GM19324 (cell line): Measurements from ENCODE around the gene PKLR.
A peak's percentile ranks its signal among the peaks of the same experiment; 100 is the strongest.
"Not testable (repeated sequence)": the region's sequence is repeated elsewhere in the genome, so short reads cannot be mapped to it uniquely, and the experiment has no call there.

Experiments
- ATAC-seq: cut with Tn5 transposase; IDR thresholded peaks from one replicate; pipeline ENCODE4 v1.9.1; 2021; ENCODE audit warnings: mild to moderate bottlenecking, moderate library complexity; ENCODE audit not compliant: unreplicated experiment, low FRiP score

PKLR gene

DNA sequence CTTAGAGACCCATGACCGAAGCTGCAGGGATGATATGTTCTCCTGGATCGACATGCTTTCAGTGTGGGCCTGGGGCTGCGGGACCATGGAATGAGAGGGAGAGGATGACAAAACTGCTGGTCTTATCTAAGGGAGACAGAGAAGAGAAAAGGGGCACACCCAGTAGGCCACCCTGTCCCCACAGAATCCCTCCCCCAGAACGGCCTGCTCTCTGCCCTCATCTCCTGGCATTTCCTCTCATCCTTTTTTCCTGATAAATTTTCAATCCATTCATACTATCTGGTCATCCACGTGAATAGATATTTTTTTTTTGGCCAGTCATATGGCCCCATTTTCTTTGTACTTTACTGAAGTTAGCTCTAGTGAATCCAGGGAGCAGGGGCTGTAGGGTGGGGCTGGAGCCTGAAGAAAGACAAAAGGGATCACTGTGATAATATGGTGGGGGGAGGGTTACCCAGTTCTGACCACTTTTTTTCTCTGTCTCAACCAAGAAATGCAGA, at the start of gene PKLR:
Gene PKLR (minus strand): TSS at position 97 of the 500 bp plus-strand sequence. CDS start 43 bp downstream, at position 54.
- ATAC-seq, result no peak

DNA sequence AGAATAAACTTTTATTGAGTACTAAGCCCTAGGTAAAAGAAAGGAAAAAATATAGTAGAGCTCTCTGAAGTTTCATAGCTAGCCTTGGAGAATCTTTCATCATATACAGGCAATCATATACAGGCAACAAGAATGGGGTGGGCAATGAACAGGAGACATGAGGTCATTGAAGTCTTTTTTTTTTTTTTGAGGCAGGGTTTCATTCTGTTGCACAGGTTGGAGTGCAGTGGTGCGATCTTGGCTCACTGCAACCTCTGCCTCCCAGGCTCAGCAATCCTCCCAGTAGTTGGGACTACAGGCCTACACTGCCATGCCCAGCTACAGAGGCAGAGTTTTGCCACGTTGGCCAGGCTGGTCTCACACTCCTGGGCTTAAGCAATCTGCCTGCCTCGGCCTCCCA, 41.6 kb upstream of the PKLR start:
- no peak for ATAC-seq

GRCh38 chr1:155339515-155340097, 38.4 kb upstream of the PKLR start:
- ATAC-seq, result no peak

- no peak for ATAC-seq
Observed at GRCh38 chr1:155334962-155335361, 33.7 kb upstream of the PKLR start.

GRCh38 chr1:155329980-155330598, 28.9 kb upstream of the PKLR start:
- ATAC-seq, result no peak

GRCh38 chr1:155328856-155329255, 27.6 kb upstream of the PKLR start:
- not testable (repeated sequence) for ATAC-seq

DNA sequence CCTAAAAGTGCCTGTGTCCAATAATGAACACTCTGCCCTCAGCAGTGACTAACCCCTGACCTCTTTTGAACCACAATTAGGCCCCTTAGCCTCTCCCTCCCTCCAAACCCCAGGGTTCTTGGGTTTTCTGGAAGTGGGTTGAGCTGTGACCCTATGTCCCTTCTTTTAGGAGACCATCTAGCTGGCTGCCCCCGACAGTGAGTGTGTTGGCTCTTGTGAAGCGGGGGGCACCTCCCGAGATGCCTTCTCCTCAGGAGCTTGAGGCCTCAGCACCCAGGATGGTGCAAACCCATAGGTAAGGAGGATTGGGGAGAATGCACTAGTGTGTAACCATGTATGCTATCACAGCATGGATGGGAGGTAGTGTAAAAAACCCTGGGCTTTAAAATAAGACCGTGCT, 26.7 kb upstream of the PKLR start:
- no peak for ATAC-seq

DNA sequence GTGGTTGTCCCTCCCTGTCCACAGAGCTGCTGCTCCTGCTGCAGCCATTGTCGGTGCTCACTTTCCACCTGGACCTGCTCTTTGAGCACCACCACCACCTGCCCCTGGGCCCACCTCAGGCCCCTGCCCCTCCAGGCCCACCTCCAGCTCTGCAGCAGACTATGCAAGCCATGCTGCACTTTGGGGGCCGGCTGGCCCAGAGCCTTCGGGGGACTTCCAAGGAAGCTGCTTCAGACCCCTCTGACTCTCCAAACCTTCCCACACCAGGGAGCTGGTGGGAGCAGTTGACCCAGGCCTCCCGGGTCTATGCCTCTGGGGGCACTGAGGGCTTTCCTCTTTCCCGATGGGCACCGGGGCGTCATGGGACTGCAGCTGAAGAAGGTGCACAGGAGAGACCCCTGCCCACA, 25.4 kb upstream of the PKLR start:
- no peak for ATAC-seq

DNA sequence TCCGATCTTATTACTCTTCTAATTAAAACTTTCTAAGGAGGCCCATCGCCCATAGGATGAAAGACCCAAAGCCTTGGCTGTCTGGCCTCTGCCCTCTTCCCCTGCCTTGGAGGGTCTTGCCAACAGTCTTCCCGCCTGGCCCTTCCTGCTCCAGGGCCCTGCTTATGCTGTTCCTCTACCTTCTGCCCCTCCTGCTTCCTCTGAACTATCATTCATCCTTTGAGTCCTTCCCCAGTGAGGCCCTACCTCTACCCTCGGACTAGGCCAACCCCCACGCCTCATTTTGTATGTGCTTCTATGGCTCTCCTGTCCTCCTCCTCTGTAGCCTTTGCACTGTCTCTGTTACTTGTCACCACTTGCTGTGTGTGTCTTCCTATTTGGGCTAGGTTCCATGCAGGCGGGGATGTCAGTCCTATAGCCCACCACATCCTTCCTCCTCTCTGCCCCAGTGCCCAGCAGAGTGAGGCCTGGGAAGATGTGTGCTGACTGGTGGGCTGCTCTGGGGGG, 24.8 kb upstream of the PKLR start:
- no peak for ATAC-seq

DNA sequence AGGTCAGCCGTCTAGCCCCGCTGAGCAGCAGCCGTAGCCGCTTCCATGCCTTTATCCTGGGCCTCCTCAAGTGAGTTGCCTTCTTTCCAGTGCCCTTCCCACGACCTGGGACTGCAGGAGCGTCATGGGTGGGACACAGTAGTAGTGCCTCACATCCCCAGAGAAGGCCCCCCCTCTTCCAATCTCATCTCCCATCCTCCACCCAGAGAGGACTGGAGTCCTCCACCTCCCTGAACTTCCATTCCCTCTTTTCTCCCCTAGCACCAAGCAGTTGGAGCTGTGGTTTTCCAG, 24.3 kb upstream of the PKLR start:
- no peak for ATAC-seq

DNA sequence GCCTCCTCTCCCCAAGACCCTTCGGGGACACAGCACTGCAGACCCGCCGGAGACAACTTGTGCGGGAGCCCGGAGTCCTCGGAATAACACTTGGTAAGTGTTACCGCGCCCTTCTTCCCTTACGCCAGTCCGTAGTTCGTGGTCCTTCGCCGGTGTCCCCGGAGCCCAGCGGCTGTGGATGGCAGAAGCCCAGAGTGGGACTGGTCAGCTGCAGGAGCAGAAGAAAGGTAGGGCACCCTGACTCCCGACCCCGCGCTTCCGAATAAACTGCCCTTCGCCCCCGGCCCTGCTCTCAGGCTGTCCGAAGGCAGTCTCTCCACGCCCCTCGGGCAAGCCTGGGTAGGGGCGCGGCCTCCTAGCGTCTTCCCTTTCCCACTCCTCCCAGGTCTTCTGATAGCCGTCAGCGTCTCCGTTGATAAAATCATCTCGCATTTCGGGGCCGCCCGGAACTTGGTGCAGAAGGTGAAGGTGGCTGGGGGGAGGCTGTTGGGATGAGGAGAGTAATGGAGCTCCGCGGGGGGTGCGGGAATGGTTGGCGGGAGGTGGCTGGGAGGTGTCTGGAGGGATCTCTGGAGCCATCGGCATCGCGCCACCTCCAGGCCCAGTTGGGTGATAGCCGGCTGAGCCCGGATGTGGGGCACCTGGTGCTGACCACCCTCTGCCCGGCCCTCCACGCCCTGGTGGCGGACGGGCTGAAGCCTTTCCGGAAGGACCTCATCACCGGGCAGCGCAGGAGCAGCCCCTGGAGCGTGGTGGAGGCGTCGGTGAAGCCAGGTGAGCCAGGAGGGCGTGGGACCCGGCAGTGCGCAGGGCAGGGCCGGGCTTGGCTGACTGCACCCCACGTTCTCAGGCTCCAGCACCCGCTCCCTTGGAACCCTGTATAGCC, 23.7 kb upstream of the PKLR start:
- no peak for ATAC-seq

GRCh38 chr1:155324037-155324716, 22.9 kb upstream of the PKLR start:
- ATAC-seq, result peak; percentile 66

- ATAC-seq, result peak; percentile 45
Observed at GRCh38 chr1:155323729-155324036, 22.4 kb upstream of the PKLR start.

GRCh38 chr1:155322953-155323728, 21.9 kb upstream of the PKLR start:
- ATAC-seq, result peak; percentile 49

DNA sequence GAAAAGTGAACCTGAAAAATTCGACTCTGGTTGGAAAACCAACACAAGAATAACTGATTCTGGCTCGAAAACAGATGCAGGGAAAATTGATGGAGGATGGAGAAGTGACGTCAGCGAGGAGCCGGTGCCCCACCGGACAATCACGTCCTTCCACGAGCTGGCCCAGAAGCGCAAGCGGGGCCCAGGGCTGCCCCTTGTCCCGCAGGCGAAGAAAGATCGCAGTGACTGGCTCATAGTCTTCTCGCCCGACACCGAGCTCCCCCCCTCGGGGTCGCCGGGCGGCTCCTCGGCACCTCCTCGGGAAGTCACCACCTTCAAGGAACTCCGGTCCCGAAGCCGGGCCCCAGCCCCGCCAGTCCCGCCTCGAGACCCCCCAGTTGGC, 21.3 kb upstream of the PKLR start:
- no peak for ATAC-seq

- no peak for ATAC-seq
Observed at GRCh38 chr1:155321639-155322503, 20.6 kb upstream of the PKLR start.

- no peak for ATAC-seq
Observed at GRCh38 chr1:155320661-155321617, 19.7 kb upstream of the PKLR start, which contains the start of gene RUSC1. RUSC1 (plus strand) TSS chr1:155320894; CDS start chr1:155321774, 880 bp downstream.

DNA sequence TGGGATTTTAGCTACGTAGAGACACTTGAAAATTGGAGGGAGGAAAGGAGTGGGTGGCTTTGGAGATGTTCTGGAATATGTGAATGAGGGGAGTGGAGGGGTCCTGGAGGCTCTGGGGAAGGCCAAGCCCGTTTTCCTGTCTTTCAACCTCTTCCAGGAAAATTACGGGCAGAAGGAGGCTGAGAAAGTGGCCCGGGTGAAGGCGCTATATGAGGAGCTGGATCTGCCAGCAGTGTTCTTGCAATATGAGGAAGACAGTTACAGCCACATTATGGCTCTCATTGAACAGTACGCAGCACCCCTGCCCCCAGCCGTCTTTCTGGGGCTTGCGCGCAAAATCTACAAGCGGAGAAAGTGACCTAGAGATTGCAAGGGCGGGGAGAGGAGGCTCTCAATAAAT, 19.0 kb upstream of the PKLR start:
- no peak for ATAC-seq
